ENCODE data around the gene SH3RF1.
"Not testable (repeated sequence)": the region's sequence is repeated elsewhere in the genome, so short reads cannot be mapped to it uniquely, and the experiment has no call there.

SH3RF1 gene

DNA sequence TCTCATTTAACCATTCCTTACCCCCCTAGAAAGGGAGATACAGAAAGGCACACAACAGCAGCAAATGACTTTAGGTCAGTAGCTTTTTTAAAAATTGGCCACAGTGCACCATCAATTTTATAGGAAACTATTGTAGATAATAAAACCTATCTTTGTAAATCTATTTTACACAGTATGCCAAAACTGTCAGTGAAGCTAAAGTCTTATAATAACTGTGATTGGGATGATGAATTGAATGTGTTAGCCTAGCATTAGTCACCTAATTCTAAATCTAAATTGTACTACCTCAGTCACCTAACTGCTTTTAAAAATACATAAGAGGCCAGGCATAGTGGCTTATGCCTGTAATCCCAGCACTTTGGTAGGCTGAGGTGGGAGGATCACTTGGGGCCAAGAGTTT lies 44.2 kb downstream of the SH3RF1 start:
- no peak for DNase-seq (ENCODE audit: low read depth, low spot score)

DNA sequence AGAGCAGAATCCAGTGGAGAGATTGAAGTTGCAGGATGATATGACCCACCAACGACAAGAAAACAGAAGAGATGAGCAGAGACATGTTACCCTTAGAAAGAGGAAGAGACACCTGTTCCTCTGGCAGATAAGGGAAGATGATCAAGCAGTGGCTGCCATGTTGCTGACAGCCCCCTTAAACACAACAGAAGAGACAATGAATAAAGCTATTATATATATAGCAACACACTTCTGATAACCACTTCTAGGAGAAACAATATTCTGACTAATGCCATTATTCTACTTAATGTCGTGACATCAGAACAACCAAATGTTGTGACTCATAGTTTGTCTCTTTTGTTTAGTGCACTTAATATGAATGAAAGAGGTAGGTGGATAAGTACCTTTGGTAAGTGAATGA lies 44.9 kb downstream of the SH3RF1 start:
- DNase-seq (ENCODE audit: low read depth, low spot score): no peak

DNA sequence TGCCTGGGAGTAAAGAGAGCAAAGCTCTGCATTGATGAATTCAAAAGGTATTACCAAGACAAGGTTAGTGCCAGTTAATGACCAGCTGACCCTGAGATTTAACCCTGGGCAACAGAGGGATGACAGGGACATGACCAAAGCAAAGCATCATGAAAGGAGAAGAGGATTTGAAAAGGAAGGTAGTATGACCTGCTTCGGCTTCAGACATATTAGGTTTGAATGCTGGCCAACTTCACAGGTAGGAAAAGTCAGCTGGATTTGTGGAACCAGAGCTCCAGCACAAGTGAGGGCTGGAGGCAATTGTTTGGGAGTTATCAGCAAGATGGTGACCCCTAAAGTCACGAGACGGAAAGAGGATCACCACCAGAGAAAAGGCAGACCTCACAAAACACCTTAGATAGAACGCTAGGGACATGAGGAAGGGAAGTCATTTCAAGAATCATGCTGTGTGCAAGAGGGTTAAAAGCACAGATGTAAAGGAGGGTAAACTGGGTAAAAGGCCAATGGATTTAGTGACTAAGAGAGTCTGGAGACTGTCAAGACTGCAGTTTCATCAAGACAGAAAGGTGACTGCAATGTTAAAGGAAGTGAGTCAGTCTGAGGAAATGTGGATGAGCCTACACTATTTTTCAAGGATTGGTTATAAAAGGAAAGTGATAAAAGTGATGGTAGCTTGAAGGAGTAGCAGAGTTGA lies 45.6 kb downstream of the SH3RF1 start:
- peak; percentile 36 for DNase-seq (ENCODE audit: low read depth, low spot score)

DNA sequence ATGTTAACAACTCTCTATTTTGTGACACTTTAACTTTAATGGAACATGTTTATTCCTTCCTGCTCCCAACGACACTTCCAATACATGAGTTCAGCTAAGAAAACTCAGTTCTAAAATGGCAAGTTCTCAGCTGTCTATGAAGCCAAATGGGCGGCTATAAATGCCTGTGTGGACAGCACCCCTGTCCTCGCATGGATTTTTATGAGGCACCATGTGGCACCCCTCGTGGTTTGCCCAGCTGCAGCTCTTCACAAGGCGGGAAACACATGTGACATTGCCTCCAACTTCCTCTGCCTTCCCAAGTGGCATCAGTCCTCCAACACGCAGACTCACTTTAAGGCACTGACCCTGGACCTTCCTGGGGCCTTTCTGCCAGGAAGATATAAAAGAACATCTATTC lies 48.0 kb downstream of the SH3RF1 start:
- DNase-seq (ENCODE audit: low read depth, low spot score): no peak

DNA sequence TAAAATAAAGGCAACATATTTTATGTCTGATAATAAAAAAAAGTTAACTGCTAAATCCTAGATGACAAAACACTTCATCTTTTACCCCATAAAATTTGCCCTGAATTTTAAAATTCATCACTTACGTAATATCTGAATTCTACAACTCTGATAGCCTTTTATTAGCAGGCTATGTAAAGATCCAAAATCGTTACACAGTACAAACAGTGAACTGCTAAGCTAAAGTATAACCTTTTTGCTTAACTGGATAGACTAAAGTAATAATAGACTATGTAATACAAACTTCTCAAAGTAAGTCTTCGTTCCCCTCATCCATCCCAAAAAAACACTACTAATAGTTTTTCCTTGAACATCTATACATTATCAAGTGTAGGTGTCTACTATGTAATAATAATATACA lies 49.1 kb downstream of the SH3RF1 start:
- no peak for DNase-seq (ENCODE audit: low read depth, low spot score)

DNA sequence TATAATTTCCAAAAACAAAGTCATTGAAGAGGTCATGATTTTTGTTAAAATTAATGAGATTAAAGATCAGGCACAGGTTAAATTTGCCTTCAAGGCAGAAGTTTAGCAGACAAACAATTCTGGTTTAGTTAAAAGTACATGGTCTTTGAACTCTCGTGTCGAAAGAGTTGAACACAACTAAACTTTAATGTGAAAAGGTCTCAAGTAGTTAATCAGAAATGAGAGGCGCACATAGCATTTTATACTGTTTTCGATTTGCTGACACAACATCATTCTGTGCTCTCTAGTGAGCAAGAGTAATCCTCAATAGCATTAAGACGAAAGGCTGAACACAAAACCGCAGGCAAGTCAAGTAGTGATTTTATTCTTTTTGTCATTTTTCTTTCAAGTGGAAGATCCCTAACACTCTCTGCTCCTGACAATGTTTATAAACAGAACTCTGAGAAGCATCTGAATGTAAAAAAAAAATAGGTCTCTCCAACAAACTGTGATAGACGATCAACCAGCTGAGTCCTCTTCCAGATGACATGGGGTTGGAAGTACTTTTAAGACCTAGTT lies 49.8 kb downstream of the SH3RF1 start:
- no peak for DNase-seq (ENCODE audit: low read depth, low spot score)

DNA sequence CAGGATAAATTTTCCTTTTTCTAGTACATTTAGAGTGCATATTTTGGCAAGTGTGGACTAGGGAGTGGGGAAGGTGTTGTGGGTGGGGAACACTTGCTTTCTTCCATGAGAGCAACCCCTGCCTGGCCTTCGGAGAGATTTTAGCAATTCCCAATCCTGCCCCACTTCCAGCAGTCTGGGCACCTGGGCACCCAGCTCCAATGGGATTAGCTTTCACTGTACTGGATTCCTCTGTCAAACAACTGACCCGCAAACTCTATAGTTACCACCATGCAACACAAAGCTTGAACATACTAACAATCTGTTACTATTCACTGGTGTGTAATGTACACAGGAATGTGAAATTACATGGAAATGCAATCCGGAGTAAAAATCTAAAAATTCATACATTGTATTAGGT lies 50.3 kb downstream of the SH3RF1 start:
- no peak for DNase-seq (ENCODE audit: low read depth, low spot score)

DNA sequence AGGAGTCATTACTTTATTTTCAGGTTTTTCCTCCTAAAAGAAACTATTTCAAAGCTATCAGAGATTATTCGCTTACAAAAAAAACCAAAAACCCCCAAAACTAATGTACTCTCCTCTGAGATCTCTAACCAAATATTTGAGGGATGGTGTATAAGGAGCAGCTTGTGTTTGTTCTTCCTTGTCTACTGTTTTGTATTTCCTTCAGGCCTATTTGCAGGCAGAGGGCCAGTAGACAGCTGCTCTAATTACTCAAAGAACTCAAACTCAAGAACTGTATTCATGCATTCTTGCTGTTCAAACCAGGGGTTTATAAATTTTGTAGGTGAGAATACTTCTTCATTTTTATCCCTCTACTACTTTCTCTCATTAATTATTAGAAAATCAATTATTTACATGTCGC lies 51.3 kb downstream of the SH3RF1 start:
- no peak for DNase-seq (ENCODE audit: low read depth, low spot score)

DNA sequence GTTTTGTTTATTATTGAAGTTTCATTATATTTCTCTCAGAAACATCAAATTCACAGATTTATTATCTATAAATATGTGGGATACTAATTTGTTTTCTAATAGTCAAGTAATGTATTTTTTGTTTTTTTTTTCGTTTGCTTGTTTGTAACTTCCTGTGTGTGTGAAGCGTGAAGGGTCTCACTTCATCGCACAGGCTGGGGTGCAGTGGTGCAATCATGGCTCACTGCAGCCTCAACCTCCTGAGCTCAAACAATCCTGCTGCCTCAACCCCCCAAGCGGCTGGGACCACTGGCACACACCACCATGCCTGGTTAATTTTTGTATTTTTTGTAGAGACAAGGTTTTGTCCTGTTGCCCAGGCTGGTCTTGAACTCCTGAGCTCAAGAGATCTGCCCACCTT lies 55.1 kb downstream of the SH3RF1 start:
- DNase-seq (ENCODE audit: low read depth, low spot score): no peak

DNA sequence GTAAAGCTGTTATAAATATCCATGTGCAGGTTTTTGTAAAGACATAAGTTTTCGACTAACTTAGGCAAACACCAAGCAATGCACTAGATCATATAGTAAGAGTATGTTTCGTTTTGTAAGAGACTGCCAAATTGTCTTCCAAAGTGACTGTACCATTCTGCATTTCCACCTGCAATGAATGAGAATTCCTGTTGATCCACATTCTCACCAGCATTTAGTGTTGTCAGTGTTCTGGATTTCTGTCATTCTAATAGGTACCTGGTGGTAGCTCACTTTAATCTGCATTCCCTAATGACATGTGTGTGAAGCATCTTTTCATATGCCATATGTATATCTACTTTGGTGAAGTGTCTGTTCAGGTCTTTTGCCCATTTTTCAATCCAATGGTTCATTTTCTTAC lies 57.8 kb downstream of the SH3RF1 start:
- no peak for DNase-seq (ENCODE audit: low read depth, low spot score)

DNA sequence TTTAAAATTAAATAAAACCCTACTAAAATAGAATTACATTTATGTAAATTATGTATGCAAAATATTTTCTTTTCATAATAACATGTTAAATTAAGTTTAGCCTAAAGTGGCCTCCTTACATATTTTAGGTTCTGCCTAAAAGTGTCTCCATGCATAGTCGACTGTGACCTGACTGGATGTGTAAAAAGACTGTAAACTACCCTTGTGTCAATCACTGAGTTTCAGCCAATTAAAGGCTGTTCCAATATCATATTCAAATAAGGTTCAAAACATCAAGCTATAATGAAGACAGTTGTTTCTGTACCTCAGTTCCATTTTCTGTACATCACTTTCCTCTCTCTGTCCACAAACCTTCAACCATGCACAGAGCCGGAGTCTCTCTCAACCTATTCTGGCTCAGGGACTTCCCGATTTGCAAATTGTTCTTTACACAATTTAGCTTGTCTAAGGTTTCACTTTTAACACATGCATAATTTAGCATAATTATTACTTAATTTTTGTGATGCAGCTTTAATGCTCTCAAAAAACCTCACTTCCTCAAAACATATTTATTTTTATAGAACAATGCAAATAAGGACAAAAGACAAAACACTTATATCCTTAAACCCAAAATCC lies 60.1 kb downstream of the SH3RF1 start:
- DNase-seq (ENCODE audit: low read depth, low spot score): no peak

DNA sequence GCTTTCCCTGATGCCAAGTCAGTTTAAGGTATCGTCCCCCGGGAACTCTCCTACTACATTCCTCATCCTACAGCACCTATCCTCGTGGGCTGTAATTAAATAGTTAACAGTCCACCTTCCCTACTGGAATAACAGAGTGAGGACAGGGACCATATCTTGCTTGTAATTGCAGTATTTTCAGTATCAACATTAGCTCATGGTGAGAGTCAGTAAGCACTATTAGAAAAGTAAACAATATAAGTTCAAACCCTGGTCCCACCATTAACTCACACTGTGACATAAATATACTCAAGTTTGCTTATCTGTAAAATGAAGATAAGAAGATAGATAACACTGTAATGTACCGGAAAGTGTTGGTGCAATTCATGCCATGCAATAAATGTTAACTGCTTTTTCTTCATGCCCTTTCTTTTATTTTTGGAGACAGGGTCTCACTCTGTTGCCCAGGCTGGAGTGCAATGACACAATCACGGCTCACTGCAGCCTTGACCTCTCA lies 61.3 kb downstream of the SH3RF1 start:
- DNase-seq (ENCODE audit: low read depth, low spot score): no peak

DNA sequence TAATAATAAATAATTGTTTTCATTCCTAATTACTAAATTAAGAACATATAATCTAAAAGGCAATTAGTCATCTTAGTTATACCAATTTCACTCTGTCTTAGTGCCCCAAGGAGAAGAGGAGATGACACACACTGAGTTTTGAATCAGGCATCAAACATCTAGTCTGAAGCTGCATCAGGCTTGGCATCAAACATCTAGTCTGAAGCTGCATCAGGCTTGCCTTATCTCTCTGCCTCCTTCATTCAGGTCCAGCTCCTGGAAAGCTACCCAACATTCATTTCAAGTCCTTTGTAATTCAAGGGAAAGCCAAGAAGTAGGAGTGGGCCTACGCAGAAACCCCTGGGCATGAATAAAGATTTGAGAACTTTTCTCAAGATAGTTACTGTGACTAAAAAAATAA lies 62.2 kb downstream of the SH3RF1 start:
- no peak for DNase-seq (ENCODE audit: low read depth, low spot score)

DNA sequence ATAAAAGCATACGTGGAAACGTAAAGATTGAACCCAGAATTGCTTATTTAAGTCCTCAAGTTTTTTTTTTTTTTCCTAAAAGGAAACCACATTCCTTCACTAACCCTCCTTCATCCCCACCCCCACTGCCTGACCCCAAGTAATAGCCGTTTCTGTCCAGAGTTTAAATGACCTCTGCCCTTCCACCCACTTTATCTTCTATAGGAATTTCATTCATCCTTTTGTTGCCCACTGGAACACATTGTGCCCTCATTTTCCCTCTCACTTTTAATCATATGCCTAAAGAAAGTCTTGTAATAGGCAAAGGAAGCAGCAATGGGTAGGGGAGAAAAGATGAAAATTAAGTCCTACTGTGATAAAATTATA lies 62.7 kb downstream of the SH3RF1 start:
- DNase-seq (ENCODE audit: low read depth, low spot score): peak; percentile 36

DNA sequence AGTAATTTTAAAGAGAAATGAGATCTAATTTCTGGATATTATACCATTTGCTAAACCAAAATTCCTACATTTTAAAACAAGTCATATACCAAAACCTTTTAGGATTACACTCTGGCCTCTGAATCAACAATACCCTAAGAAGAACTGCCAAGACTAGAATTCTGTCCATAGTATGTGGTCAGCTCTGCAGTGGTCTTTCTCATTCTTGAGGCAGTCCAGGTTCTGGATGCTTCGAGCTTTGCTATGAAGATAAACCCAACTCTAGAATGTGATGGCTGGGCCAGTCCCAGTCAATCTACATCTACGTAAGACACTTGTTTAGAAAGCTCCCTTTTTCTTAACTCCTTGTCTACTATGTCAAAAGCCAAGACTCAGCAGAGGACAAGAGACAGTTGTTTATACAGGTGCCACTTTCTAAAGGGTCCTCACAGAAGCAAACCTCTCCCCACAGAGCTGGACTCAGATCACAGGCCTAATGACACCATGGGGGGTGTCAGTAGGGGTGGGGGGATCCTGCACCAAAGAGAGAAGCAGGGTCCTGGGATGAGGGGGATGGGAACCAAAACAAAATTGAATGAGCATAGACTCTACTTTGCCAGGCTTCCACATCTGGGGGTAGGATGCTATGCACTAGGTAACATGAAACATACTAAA lies 63.2 kb downstream of the SH3RF1 start:
- DNase-seq (ENCODE audit: low read depth, low spot score): no peak

DNA sequence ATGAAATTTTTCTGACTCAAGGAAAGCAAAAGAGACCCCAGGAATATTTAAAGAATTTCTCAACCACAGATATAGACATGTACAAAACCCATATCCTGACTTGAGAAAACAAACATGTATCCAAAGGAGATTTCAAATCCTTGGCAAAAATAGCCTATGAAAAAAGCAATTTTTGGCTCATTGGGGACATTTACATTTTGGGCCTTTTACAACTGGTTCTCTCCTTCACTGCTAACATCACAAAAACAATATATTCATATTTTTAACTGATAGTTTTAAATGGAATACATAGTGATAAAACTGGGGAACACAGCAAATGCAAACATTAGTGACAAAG lies 65.0 kb downstream of the SH3RF1 start:
- no peak for DNase-seq (ENCODE audit: low read depth, low spot score)

DNA sequence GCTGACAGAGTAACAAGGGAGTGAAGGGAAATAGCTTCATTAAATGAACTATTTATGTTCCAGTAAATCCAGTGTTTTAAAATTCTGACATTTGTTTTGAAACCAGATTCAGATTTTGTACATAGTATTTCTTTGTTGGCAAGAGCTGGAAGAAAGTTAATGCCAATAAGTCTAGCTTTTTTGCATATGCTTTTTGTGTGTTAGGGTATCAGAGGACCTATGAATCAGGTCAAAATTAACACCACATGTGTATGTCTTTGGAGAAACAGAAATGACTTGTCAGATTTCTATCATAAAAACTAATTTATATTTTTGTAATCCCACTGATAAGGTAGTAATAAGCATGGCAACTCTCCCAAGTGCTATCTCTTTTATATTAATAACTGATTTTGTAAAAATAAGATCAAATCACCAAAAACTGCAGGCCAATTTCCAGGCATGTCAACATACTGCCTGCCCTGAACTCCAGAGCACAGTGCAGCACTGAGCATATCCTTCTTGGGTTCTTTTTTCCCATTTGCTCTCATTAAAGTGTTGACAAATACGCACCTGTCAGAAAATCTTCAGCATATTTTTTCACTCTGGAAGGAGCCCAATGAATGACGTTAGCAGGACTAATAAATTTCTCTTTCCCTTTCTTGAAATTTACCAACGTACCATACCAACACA lies 65.5 kb downstream of the SH3RF1 start:
- no peak for DNase-seq (ENCODE audit: low read depth, low spot score)

DNA sequence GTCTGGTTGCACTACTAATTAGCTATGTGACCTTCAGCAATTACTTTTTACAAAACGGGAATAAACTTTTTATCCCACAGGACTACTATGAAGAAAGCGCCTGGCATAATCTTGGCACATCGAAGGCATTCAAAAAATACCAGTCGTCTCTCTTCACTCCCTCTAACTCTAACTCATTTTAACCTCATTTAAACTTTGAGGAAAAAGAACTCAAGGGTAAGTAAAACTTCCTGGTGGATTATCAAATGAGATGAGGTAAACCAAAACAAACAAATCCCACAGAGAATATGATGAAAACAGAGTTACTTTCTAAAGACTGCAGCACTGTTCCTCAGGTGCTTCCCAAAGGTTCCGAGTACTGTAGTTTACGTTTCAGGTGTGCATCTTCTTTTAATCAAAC lies 66.9 kb downstream of the SH3RF1 start:
- no peak for DNase-seq (ENCODE audit: low read depth, low spot score)

DNA sequence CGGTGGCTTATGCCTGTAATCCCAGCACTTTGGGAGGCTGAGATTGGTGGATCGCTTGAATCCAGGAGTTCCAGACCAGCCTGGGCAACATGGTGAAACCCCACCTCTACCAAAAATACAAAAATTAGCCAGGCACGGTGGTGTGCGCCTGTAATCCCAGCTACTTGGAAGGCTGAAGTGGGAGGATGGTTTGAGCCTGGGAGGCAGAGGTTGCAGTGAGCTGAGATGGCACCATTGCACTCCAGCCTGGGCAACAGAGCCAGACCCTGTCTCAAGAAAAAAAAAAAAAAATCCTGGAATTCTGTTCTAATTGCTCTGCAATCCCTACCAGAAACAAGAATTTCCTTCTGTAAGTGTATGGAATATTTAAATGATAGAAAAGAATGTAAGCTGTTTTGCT lies 67.5 kb downstream of the SH3RF1 start:
- DNase-seq (ENCODE audit: low read depth, low spot score): not testable (repeated sequence)

DNA sequence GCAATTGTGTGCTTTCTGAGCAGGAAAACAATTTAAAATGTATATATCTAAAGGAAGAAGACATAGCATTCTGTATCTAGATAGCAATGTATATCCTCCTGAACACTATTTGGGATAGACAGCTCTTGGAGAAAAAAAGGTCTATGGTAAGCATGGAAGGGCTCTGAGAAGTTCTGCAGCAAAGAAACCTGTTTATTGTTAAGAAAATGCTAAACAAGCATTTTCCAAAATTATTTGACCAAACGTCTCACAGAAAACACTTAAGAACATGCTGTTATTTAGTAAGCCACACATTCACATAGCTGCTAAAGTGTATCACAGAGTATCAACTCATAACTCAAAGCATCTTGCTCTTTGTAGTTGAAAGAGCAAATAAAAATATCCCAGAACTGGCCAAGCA lies 67.9 kb downstream of the SH3RF1 start:
- no peak for DNase-seq (ENCODE audit: low read depth, low spot score)

DNA sequence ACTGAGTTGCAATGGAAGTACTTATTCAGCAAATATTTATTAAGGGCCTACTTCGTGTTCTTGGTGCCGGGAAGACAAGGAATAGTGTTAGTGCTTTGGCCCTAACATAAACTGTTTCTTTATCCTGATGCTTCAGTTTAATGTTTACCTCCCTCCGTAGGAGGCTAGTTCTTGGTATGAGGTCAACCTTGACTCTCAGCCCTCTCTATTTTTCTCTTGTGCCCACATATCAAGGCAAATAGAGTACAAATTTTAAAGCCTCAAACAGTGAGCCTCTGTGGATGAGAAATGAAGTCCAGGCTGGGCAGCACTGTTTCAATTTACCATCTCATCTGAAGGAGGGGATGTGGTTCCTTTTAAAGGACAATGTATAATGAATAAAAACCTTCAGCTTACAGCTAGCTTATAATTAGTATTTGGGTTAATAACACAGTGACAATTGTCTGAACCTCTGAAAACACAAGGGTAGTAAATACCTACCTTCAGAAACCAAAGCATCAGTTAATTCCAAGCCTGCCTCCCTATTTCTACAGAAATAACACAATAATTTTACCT lies 68.5 kb downstream of the SH3RF1 start:
- DNase-seq (ENCODE audit: low read depth, low spot score): no peak
